Measurements from ENCODE around the gene TCP11.

Gene TCP11

GRCh38 chr6:35154262-35154661 is 13.1 kb upstream of the TCP11 start:
- Histone ChIP-seq H3K27ac (no peak overlapping the region), H3K4me1 (ENCODE audit: control insufficient read depth in 1 of 2, insufficient read depth in 1 of 2, low read depth in 1 of 2, low read length in 1 of 2) (no peaks in the 10 kb centered on the region), H3K9me3 (no peaks in the 10 kb centered on the region), H3K36me3 (no peaks in the 10 kb centered on the region), H3K4me3 (ENCODE audit: low read depth in 1 of 2, low read length in 1 of 2) (no peak overlapping the region), H3K27me3 (peaks cover 4% of the 10 kb centered on the region)
- no peak for TF ChIP-seq CTCF (IDR thresholded peaks at IDR 0.05)

- Histone ChIP-seq H3K27me3 (peaks cover 4% of the 10 kb centered on the region), H3K4me1 (ENCODE audit: control insufficient read depth in 1 of 2, insufficient read depth in 1 of 2, low read depth in 1 of 2, low read length in 1 of 2) (no peaks in the 10 kb centered on the region), H3K27ac (no peak overlapping the region), H3K36me3 (no peaks in the 10 kb centered on the region), H3K4me3 (ENCODE audit: low read depth in 1 of 2, low read length in 1 of 2) (no peak overlapping the region), H3K9me3 (no peaks in the 10 kb centered on the region)
- no peak for TF ChIP-seq CTCF (IDR thresholded peaks at IDR 0.05)
These were observed 11.0 kb upstream of the TCP11 start for GRCh38 chr6:35152067-35152707.

- Histone ChIP-seq H3K4me3 (ENCODE audit: low read depth in 1 of 2, low read length in 1 of 2) (no peak overlapping the region), H3K27ac (no peak overlapping the region), H3K4me1 (ENCODE audit: control insufficient read depth in 1 of 2, insufficient read depth in 1 of 2, low read depth in 1 of 2, low read length in 1 of 2) (no peaks in the 10 kb centered on the region), H3K9me3 (no peaks in the 10 kb centered on the region), H3K36me3 (no peaks in the 10 kb centered on the region), H3K27me3 (peaks cover 4% of the 10 kb centered on the region)
- no peak for TF ChIP-seq CTCF (IDR thresholded peaks at IDR 0.05)
These were observed 10.3 kb upstream of the TCP11 start for GRCh38 chr6:35151466-35151865.

GRCh38 chr6:35149891-35150566 is 8.9 kb upstream of the TCP11 start:
- no peaks in the 10 kb centered on the region for H3K36me3 ChIP-seq
- H3K4me1 ChIP-seq (ENCODE audit: control insufficient read depth in 1 of 2, insufficient read depth in 1 of 2, low read depth in 1 of 2, low read length in 1 of 2) = no peaks in the 10 kb centered on the region
- TF ChIP-seq CTCF (IDR thresholded peaks at IDR 0.05) = no peak

GRCh38 chr6:35148167-35148741 is 7.1 kb upstream of the TCP11 start:
- H3K4me1 ChIP-seq (ENCODE audit: control insufficient read depth in 1 of 2, insufficient read depth in 1 of 2, low read depth in 1 of 2, low read length in 1 of 2) = no peaks in the 10 kb centered on the region
- TF ChIP-seq CTCF (IDR thresholded peaks at IDR 0.05) = no peak

More at GRCh38 chr6:35149891-35150566, 8.9 kb upstream of the TCP11 start:
- Histone ChIP-seq H3K9me3 (no peaks in the 10 kb centered on the region), H3K27me3 (no peaks in the 10 kb centered on the region), H3K4me3 (ENCODE audit: low read depth in 1 of 2, low read length in 1 of 2) (no peak overlapping the region), H3K27ac (no peak overlapping the region)

More at GRCh38 chr6:35148167-35148741, 7.1 kb upstream of the TCP11 start:
- Histone ChIP-seq H3K36me3 (no peaks in the 10 kb centered on the region), H3K4me3 (ENCODE audit: low read depth in 1 of 2, low read length in 1 of 2) (no peak overlapping the region), H3K9me3 (no peaks in the 10 kb centered on the region), H3K27ac (no peak overlapping the region), H3K27me3 (no peaks in the 10 kb centered on the region)

Data from neutrophil (primary cell).